GM21737 (cell line): ENCODE data around the gene PBX3.

ENCODE experiments used
- ATAC-seq: cut with Tn5 transposase; IDR thresholded peaks from one replicate; pipeline ENCODE4 v1.9.1; 2021; ENCODE audit warnings: mild to moderate bottlenecking, moderate library complexity; ENCODE audit not compliant: unreplicated experiment

The PBX3 gene

DNA sequence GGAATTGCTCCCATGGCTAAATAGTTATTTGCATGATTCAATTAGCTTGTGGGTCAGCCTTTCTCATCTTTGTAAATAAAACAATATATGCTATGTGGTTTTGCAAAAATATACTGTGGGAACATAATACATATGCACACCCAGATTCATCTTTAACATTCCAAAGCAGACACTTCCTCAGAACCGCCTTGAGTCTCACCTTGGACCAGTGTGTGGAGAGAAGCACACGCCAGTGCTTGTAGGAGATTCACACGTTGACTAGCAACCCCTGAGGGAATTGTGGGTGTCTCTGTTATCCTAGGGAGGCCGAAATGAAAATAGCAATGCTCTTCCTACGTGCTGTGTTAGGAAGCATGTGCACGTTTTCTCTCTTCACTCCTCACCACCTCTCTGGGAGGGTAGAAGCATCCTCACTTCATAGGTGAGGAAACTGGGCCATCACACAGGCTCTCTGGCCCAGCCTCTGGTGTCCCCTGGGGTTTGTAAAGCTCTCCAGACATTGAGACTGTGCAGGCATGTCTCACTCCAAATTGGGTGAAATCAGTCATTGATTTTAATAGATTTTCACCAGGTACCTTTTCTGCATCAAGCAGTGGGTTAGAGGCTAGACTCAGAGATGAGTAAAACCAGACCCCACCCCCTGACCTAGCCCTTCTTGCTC, 221.7 kb downstream of the PBX3 start:
- ATAC-seq: no peak

DNA sequence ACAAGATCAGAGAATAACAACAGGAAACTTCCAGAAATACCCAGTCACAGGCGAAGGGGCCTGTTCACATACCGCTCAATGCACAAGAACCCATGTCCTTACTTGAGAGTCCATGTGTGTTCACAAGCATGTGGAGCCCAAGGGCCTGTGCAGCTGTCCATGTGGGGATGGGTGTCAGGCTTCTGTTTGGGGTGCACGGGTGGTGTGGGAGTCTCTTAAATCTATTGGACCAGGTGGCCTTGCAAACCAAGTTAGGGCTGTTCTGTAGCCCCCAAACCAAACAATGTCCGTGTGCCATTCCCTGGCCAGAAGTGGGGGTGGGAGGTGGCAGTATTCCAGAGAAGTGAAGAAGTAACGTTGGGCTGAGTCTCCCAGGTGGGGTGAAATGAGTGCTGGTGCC, 222.3 kb downstream of the PBX3 start:
- no peak for ATAC-seq

DNA sequence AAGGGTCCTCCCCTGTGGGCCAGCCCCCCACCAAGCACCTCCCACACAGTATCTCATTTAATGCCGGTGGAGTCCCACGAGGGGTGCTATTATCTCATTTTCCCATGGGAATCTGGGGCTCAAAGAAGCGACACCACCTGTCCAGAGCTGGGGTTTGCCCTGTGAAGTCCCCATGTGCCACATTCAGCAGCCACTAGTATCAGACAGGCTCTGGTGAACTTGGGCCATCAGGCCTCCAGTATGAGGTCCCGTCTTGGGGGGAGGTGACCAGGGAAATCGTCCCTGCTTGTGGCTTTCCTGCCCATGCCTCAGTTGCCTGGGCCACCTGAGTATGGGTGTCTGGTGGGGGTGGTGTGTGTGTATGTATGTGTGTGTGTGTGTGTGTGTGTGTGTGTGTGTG, 222.7 kb downstream of the PBX3 start:
- no peak for ATAC-seq

DNA sequence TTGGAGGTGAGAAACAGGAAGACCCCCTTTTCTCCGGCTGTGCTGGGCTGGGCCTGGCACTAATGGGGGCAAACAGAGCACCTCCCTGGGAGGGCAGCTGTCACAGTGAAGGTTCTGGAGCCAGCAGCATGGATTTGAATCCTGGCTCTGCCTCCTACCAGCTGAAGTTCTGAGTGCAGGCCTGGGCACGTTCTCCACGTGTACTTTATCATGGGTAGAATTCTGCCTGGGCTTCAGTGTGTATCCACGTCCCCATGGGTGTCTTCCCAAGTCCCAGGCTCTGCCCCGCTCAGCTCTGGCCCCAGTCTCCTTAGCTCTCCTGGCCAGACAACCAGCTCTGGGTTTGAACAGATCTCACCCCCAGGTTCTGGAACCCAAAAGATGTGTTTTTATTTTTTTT, 223.2 kb downstream of the PBX3 start:
- no peak for ATAC-seq

DNA sequence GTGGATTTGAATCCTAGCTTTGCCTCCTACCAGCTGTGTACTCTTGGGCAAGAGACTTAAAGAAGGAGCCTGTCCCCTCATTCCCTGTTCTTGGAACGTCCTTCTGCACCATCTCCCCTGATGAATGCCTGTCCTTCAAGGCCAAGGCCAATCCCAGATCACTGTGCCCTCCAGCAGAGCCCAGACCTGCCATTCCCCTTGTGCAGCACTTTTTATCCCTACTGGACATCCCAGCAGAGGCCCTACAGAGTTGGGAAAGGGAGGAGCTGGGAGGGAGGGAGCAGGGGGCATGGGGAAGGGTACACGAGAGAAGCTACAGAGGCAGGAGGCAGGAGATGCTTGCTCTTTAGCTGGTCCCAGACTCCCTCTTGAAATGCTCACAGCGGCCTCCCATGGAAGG, 223.9 kb downstream of the PBX3 start:
- ATAC-seq: no peak

DNA sequence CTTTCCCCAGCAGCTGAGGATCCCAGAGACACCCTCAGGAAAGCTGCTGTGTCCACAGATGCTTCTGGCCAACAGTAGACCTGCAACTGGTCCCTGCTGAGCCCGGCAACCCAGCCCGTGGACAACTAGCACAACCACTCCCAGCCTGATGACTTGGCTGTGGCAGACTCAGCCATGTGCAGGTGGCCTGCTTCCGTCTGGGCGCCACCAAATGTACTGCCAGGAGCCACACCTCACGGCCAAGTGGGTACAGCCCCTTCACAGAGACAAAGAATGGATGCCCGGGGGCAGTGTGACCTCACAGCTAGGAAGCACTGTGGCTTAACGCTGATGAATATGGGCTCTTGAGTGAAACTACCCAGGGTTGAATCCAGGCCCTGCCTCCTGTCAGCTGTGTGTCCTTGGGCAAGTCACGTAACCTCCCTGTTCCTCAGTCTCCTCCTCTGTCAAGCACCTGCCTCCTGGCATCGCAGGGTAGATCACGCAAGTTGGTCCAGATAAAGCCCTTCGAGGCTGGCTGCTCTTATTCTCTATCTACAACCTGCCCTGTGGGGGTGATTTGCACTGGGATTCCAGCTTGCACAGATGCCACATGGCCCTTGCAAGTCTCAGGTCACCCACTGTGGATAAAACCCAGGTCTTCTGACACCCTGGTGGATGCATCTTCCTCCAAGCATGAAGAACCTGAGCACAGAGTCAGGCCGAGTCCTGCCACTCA, 225.0 kb downstream of the PBX3 start:
- no peak for ATAC-seq

DNA sequence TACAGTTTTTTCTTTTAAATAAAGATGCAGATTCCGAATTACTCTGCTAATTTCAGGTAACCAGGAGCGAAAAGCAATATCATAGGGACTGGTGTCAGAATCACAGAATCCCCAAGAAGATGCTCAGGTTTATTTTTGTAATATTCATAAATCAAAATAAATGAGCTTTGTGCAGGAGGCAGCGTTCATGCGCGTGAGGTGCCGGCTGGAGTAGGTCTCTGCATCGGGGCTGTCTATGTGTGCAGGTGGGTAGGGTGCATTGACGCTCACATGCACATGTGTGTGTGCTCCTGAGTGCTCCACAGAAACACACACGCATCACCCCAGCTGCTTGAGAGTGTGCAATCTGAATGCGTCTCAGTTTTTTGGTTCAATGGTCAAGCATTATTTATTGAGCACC, 226.4 kb downstream of the PBX3 start:
- no peak for ATAC-seq

DNA sequence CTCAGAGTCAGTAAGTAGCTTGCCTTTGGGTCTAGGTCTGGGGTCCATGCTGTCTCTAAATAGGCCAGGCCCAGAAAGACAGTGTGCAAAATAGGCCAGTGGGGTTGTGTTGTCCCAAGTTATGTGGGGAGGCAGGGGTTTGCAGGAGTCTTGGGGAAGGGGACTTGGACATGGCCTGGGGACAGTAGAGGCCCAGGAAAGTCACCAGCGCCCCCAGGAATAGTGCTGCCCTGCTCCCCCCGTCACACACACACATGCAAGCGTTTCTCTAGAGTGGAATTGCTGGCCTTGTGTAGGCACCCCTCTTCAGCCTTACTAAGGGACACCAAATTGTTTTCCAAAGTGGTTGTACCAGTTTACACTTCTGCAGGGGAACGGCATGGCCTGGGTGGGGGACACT, 227.5 kb downstream of the PBX3 start:
- no peak for ATAC-seq

DNA sequence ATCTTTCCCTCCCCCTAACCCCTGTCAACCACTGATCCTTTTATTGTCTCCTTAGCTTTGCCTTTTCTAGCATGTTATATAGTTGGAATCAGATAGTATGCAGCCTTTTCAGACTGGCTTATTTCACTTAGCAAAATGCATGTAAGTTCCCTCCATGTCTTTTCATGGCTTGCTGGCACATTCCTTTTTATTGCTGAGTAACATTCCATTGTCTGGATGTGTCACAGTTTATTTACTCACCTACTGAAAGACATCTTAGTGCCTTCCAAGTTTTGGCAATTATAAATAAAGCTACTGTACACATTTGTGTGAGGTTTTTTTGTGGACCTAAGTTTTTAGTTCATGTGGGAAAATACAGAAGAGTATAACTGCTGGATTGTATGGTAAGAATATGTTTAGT, 230.1 kb downstream of the PBX3 start:
- ATAC-seq: no peak

DNA sequence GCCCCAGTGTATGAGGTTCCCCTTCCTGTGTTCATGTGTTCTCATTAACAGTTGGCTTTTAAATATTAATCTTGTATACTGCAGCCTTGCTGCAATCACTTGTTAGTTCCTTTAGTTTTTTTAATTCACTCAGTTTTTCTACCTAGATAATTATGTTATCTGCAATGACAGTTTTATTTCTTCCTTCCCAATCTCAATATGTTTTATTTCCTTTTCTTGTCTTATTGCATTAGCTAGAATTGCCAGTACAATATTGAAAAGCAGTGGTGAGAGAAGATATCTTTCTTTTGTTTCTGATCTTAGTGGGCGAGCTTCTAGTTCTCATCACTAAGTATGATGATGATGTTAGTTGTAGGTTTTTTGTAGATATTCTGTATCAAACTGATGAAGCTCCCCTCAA, 232.2 kb downstream of the PBX3 start:
- ATAC-seq: no peak

DNA sequence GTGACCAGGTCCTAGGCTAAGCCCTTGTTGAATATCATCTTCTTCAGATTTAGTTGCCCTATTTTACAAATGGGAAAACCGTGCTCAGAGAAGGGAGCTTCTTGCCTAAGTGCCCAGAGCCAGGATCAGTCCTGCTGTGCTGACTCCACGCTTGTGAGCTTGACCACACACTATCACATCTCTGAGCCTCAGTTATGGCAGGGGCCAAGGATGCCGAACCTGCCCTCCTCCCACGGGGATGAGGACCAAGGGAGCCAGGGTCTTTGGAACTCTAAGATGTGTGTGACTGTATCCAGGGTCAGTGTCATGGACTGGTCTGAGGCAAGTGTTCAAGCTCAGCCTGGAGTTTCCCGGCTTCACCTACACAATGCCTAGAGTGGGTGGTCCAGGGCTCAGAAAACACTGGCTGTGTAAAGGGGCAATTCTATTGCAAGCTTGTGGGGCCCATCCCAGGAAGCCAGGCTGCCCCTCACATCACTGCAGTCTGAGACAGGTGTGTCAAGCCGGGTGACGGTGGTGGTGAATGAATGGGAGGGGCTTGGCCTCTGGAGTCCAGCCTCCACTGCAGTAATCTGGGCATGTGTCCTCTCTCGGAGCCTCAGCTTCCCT, 235.7 kb downstream of the PBX3 start:
- no peak for ATAC-seq

DNA sequence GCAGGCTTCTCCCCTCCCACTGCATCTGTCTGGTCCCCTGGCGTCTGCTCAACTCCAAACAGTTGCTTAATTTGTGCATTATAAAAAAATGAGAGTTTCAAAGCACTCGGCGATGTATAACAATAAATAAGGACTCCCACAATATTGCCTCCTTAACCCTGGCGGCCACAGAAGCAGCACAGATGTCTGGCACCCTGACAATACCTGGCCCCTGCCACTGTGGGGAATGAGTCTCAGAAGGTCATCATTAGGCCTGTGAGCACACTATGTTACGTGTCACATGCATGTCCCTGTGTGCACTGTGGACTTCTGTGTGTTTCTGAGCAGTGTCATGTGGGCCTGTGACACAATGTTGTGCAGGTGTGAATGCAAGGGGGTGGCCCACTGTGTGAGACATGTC, 236.5 kb downstream of the PBX3 start:
- no peak for ATAC-seq

DNA sequence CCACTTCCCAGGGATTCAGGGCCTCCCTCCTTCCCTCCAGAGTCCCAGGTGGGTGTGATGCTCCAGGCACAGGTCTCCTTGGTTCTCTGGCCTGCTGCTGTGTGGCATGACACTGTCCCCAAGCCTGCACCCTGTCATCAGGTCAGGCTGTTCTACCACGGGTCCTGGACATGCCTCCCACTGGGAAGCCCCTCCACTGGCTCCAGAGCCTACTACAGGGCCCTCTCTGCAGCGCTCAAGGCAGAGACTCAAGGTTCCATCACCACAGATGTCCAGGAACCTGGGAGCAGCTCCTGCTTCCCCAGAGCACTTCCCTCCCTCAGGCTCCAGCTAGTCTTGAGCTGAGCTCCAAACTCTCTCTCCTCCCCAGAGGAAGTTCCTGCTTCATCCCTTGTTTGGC, 237.3 kb downstream of the PBX3 start:
- no peak for ATAC-seq

DNA sequence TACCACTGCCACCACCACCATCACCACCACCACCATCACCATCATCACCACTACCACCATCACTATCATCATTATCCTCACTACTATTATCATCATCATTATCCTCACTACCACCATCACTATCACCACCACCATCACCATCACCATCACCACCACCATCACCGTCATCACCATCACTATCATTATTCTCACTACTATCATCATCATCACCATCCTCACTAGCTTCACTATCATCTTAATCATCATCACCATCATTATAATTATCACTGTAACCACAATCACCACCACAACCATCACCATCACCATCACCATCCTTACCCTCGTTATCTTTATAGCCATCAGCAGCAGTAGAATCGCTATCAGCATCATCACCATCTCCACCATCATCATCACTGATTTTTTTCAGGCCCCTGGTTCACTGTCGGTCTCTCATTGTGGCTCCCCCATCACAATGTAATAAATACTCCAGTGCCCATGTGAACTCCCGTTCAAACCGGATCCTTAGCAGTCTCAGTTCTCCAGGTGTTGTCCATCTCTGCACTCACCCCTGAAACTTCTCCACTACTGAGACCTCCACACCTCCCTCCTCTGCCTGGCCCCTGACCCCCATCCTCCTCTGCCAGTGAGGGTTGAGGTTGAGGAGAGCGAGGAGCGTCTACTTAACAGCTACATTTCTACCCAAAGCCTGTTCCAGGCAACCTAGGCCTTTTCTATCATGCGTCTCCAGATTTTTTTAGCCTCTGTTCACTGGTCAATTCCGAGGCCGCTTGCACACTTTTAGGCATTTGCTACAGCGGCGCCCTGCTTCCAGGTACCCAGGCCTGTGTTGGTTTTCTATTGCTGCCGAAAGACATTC, 238.2 kb downstream of the PBX3 start:
- ATAC-seq: no peak

DNA sequence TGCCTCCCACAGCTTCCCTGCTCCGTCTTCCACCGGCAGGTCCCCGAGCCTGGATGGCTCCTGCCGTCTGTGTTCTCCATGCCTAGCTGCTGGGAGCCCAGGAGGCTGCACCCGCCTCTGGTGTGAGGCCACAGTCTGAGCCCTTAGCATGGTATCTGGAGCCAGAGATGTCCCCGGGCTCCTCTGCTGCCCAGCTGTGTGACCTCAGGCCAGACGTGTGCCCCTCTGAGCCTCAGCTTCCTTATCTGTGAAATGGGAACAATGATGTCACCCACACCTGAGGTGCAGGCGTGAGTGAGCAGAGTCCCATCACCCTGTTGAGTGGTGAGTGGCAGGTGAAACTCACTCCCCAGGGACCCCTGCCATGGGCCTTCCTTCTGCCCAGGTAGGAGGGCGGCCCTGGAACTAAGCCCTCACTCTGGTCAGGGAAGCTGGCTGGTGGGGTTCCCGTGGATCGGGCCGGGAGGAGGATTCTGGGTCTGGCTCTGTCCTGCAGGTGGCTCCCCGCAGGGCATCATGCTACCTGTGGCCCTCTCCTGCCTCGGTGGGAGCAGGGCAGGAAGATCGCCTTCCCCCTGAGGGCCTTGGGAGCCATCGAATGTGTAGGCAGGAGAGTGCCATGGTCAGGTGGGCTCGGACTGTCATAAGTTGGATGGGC, 239.0 kb downstream of the PBX3 start:
- no peak for ATAC-seq

DNA sequence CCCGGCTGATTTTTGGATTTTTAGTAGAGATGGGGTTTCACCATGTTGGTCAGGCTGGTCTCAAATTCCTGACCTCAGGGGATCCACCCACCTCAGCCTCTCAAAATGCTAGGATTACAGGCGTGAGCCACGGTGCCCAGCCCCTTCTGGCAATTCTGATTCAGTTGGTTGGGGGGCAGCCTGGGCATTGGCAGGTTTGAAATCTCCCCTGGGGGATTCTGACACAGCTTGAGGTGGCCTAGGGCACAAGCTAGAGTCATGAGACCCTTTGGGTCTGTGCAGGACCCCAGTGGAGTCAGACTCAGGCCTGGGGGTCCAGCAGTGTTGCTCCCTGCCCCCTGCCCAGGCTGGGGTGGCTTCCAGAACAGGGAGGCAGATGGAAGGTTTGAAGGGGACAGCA, 239.8 kb downstream of the PBX3 start:
- ATAC-seq: no peak

DNA sequence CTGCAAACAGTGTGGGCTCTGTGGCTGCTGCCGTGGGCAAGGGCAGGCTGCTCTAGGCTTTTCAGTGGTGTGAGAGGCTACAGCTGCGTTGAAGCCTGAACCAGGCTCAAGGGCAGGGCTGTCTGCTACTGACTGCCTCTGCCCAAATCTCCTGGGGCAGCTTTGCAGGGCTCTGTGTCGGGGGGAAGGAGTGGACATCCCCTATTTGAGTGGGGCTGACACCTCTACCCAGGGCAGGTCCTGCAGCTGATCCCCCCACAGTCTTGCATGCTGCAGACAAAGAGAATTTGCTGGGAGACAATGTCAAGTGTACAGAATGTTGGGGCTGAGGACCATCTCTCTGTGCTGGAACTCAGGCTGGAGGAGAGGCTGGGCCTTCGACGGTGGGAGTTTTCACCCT, 240.2 kb downstream of the PBX3 start:
- ATAC-seq: no peak

DNA sequence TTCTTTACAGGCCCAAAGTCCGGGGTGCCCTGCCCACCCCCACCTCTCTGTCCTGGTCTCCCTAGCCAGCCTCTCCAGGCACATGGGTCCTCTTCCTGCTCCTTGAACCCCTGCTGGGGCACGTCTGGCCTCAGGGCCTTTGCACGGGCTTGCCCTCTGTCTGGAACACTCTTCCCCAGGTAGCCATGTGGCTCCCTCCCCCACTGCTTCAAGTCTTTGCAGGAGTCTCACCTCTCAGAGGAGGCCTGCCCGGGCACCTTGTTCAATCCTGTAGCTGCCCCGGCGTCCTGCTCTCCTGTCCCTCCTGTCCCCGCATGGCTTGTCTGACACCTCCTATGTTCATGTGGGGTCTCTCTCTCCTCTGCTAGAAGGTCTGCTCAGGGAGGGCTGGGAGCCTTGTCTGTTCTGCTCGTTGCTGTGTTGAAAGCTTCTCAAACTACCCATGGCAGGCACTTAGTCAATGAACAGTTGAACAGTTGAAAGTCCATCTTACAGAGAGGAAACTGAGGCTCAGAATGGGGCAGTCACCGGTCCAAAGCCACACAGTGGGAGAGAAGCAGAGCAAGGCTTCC, 241.4 kb downstream of the PBX3 start:
- ATAC-seq: no peak

DNA sequence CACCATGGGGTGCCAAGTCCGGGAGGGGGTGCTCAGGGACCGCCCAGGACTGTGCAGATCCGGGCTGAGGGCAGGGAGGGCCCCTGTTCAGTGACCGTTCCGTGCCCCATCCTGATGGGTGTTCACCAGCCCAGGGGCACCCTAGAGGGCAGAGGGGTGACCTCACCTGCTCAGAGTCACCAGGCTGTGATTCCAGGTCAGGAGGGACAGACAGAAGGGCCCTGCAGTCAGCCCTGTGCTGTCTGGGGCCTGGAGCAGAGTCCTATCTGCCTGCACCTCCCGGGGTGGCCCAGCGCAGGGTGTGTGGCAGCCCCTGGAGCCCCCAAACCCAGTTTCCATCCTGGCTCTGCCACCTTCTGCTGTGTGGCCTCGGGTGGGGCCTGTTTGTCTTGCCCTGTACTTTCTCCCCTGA, 241.9 kb downstream of the PBX3 start:
- no peak for ATAC-seq

DNA sequence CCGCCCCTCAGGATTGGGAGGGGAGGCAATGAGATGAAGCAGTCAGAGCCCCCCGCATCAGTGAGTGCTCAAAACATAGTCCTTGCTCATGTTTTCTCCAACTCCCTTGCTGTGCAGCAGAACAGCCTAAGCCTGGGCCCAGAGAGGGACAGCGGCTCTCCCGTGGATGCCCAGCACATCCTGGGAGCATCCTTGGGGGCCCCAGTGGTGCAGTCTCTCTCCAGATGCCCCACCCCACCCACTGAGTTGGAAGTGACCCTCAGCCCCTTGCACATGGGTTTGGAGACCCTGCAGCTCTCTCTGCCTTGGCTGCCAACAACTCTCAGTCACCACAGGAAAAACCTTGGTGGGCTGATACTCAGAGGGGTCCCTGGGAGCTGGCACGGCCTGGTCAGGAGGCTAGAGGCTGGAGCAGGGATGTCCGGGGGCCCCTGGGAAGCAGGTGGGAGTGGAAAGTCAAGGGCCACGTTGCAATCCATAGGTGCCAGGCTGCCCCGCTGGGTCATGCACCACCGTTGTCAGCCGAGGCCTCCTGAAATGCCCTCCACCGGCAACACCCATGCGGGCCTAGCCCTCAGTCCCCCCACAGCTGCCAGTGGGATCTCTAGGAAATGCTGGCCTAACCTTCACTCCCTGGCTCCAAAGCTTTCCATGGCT, 242.5 kb downstream of the PBX3 start:
- ATAC-seq: no peak
